Measurements from ENCODE around the gene MST1R.

The MST1R gene

DNA sequence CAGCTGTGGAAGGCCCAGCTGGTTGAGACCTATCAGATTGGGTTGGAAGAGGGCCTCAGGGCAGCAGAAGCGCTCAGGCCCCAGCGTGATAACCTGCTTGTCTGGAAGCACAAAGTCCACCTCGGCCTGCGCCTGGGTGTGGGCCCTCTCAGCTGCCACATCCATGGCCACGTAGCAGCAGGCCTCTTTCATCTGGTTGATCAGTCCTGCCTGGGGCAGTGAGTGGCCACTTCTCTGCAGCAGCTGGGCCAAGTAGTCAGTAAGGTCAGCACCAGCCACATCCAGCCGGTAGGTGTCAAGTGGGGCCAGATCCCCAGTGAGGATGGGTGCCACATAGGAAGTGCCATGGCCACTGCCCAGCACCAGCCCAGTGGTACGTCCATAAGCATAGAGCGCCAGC, 30.1 kb downstream of the MST1R start:
- DNase-seq (ENCODE audit: extremely low read depth, low read depth): no peak
- TF ChIP-seq, protein P1, sequence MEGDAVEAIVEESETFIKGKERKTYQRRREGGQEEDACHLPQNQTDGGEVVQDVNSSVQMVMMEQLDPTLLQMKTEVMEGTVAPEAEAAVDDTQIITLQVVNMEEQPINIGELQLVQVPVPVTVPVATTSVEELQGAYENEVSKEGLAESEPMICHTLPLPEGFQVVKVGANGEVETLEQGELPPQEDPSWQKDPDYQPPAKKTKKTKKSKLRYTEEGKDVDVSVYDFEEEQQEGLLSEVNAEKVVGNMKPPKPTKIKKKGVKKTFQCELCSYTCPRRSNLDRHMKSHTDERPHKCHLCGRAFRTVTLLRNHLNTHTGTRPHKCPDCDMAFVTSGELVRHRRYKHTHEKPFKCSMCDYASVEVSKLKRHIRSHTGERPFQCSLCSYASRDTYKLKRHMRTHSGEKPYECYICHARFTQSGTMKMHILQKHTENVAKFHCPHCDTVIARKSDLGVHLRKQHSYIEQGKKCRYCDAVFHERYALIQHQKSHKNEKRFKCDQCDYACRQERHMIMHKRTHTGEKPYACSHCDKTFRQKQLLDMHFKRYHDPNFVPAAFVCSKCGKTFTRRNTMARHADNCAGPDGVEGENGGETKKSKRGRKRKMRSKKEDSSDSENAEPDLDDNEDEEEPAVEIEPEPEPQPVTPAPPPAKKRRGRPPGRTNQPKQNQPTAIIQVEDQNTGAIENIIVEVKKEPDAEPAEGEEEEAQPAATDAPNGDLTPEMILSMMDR (IDR thresholded peaks at IDR 0.05; ENCODE audit: low read depth, low read length): no peak

DNA sequence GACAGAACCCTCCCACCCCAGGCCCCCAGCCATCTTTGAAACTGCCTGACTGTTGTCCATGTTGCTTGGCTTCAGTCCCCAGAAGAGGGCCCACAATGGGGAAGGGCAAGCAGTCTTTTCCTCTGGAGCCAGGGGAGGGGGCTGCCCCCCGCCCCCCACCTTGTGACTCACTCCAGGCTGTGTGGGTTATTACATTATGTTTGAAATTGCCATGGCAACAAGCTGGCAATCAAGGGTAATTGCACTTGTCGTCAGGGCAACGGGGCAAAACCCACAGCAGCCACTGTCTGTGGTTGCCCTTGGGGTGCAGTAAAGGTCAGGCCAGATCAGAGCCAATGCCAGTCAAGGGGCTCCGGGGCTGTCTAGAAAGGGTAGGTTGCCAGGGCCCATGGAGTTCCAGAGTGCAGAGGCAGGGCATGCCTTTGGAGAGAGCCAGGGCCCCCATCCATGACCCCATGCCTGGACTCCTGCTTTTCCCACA, 30.8 kb downstream of the MST1R start:
- DNase-seq (ENCODE audit: extremely low read depth, low read depth): no peak
- TF ChIP-seq, protein P1 (IDR thresholded peaks at IDR 0.05; ENCODE audit: low read depth, low read length): no peak

DNA sequence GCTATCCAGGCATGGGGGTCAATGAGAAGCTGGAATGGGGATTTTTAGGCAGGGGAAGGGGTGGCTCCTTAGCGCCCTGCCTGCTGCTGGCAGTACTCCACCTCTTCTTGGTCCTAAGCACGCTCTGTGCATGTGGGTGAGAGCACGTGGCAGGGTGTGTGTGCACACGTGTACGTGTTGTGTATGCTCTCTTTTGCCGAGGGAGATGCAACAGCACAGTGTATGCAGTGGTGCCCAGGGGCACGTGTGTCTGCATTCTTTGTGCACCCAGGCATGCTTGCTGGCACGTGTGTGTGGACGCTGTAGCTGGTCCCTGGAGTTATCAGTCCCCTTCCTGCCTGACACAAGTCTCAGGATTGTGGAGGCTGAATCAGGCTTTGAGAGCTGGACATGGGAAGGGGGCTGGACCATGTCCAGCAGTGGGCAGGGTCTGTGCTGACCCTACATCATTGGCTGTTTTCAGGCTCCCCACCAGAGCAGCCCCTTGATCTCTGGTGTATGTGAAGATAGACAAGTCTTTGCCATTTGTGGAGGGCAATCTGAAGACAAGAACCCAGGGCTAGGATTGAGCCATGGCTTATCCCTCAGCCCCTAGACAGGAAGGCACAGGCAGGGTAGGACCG, 32.0 kb downstream of the MST1R start:
- no peak for DNase-seq (ENCODE audit: extremely low read depth, low read depth)
- TF ChIP-seq, protein P1 (IDR thresholded peaks at IDR 0.05; ENCODE audit: low read depth, low read length): no peak

DNA sequence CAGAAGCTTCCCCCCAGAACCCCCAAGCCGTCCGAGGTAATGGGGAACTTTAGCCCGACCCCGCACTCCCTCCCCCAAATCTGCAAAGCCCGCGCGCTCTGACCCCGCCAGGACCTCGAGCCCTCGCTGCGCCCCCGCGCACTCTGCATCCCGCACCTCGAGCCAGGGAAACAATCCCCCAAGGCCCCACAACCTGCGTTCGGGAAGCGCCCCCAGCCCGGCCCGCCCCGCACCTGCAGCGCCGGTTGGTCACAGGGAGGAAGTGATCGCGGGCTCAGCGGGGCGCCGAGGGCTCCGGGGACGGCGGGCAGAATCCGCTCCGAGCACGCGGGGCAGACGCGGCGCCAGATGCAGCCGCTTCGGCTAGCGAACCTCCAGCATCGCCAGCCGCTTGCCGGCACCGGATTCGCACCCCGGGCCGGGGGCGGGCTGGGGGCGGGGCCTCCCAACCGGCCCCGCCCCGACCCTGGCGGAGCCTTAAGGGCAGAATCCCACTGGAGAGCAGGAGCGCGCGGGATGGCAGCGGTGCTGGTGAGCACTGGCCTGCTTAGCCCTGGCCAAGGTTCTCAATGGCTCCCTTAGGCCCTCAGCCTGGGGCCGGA, 34.0 kb downstream of the MST1R start, which contains the start of gene CAMKV:
CAMKV (minus strand) TSS at position 382 of the 602 bp plus-strand sequence. CDS start 7,518 bp downstream, outside the sequence.
- DNase-seq (ENCODE audit: extremely low read depth, low read depth): no peak
- TF ChIP-seq, protein P1 (IDR thresholded peaks at IDR 0.05; ENCODE audit: low read depth, low read length): no peak

DNA sequence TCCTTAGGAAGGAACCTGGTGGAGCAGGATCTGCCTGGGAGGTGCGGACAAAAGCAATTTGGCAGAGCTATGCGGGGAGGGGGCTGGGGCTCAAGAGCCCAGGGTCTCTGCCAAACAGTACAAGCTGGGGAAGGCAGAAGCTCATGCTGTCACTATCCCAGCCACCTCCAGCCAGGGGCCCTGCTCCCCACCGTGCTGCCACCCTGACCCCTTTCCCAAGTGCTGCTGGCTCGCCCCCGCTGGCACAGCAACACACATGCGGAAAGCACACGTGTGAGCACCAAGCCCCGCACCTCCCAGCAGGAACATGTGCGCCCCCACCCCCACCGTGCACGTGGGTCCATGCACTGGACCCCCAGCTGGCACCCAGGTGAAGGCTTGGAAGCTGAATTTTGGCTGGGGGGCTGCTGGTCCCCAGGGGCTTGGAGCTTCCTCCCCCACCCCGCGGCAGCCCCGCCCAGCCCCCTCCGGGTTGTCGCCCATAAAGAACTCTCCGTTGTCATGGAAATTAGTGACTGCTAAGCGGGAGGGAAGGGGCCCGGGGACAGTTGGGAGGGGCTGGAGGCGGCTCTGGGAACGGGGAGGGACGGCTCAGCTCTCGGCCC, 34.7 kb downstream of the MST1R start:
- TF ChIP-seq, protein P1 (IDR thresholded peaks at IDR 0.05; ENCODE audit: low read depth, low read length): no peak
- DNase-seq (ENCODE audit: extremely low read depth, low read depth): no peak

DNA sequence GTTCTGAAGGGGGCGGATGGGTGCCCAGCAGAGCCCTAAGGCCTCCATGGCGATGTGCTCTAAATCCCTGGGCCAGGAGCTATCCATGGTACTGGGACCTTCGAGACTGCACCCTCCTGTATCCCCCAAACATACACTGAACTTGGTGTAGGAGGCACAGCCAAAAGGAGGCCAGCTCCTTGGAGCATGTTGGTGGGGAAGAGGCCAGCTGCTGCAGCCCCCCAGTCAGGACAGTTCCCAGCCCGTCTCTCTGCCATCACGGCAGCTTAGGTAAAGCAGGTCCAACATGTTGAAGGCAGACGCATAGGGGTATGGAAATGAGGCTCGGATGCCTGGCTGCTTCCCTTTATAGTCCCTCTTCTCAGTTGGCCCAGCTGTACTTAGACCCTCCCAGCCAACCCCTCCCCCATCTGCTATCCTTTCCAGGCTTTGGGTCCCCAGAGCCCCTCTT, 35.8 kb downstream of the MST1R start:
- no peak for DNase-seq (ENCODE audit: extremely low read depth, low read depth)
- TF ChIP-seq, protein P1 (IDR thresholded peaks at IDR 0.05; ENCODE audit: low read depth, low read length): no peak

DNA sequence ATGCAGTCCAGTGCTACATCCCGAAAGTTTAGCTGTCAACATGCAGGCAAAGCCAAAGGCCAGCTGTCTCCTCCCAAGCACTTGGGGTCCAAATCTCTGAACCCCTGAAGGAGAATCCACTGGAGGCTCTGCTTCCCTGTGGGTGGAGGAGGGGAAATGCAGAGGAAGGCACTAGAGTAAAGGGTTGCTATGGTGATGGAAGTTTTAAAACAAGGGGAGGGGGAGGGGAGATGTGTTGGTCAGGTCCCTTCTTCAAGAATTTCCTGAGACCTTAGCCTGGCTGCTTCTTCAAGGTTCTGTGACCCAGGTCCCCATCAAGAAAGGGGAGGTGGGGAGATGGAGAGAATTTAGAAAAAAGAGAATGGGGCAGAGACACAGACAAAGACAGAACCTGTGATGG, 36.3 kb downstream of the MST1R start:
- DNase-seq (ENCODE audit: extremely low read depth, low read depth): no peak
- TF ChIP-seq, protein P1 (IDR thresholded peaks at IDR 0.05; ENCODE audit: low read depth, low read length): no peak
